GM18861 (cell line): ENCODE results near the gene ATP11A.

Experiments used
- ATAC-seq: cut with Tn5 transposase; IDR thresholded peaks from one replicate; pipeline ENCODE4 v1.9.1; 2021; ENCODE audit not compliant: unreplicated experiment

Gene ATP11A

DNA sequence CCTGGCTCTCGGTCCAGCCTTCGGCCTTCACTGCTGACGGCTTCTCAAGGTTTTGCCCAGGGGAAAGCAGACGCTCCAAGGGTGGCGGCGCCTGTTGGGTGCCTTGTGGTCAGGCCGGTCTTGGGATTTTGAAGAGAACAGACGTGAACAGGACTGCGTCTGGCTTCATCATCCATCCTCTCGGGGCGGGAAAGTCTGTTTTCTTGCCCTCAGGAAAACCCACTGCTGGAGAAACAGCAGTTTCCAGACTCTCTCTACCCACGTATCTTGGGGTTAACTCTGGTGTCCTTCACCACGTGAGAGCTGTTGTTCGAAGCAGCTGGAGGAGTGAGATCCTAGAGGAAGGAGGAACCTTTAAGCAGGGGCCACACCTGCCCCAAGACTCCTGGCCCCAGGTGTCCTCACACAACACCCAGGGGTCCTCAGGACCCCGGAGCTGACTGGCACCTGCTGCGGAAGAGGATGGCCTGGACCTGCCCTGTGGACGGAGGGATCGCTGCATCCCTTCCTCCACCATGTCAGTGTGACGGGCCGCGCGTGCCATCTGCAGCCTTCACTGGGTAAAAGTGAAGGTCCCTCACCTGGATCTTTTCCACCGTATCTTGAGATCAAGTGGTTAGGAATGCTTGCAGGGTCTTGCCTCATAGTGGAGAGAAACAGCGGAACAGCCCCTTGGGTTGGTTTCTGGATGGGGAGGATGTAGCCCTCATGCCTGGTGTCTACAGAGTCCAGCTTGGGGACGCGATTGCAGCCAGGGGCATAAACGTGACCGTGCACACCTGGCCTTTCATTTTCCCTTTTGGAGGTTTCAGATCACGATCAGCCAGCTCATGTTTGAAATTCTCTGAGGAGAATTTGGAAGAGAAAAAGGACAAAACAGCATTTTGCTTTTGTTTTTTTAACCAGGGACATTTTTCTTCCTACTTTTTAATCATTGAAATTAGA, 209.7 kb downstream of the ATP11A start:
- ATAC-seq = no peak

GRCh38 chr13:112900226-112900600, 210.4 kb downstream of the ATP11A start:
- no peak for ATAC-seq

DNA sequence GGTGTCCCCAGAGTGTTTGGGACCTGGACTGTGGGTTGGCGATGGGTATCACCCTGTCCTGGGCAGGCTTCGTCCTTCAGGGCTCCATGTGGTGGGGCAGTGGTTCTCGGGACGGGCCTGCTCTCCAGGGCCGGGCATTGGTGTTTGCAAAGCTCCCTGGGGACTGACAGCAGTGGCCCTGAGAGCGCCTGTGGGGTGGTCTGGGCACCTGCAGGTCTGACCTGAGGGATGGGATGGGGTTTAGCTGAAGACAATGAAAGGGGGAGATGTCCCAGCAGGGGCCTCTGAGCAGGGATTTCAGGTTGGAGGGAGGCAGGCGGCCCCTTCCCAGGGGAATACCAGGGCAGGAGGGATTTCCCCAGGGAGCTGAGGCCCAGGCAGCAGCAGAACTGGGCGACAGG, 210.9 kb downstream of the ATP11A start:
- ATAC-seq = no peak

DNA sequence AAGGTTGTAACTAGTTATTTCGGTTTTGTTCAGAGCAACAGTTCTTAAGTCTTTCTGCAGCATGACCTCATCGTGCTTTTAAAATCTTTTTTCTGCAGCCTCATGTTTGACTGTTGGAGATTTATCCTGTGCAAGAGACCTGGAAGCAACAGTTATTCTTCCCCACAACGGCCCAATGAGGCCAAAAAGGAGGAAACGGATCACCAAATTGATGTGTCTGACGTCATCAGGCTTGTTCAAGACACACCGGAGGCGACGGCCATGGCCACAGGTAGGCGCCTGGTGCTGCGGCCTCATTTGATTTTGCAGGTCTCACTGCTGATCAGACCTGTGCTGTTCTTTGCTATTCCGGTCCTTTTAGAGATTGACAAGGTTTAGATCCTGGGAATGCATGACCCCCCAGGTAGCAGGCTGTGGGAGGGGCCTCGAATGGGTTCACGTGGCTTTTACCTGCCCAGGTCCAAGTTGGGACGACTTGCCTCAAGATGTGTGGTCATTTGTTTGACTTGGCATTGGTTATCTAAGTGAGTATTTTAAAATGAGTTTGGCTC, 212.3 kb downstream of the ATP11A start:
- no peak for ATAC-seq

GRCh38 chr13:112902669-112903068, 212.8 kb downstream of the ATP11A start:
- ATAC-seq = no peak

DNA sequence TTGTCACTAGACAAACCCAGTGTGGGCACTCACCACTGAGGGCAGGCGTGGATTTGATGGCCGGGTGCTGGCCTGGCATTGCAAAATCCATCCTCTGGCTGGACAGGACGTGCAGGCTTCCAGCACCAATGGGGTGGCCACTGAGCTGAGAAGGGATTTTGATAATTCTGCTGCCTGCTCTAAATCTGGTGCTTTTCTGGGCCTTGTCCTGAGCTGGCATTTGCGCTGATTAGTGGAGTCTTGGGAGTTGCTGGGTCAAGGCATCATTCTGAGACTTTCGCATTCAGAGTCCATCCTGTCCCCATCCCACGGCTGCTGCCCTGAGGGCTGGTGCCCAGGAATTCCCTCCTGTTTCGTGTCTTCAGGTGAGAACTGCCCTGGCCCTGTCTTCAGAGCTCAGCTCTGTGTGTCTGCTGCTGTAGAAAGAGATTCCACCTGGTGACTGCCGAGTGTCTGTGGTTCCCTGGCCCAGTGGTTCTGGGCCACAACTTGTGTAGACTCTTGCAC, 213.3 kb downstream of the ATP11A start:
- ATAC-seq = no peak

DNA sequence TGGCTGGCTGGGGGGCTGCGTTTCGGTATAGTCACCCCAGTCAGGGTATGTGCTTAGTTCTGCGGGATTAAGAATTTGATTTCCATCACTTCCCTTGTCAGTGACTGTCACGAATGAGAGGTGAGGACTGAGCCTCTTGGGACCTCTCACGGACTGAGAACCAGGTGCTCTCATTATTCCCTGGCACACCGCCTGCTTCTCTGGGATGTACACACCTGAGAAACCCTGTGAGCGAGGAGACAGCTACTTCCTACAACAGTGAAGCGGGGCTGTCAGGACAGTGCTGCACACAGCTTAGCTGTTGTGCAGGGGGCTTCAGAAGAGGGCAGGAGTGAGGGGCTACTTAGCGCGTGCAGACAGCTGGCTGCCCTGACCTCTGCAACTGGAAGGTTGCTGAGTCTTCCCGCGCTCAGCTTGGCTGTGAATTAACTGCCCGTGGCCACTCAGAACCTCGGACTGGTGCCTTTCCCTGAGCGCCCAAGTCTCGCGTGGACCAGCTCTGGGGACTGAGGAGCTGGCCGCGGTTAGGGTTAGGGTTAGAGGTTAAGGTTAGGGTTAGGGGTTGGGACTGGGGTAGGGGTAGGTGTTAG, 213.9 kb downstream of the ATP11A start:
- ATAC-seq = no peak

- ATAC-seq = no peak
These were observed 214.7 kb downstream of the ATP11A start for GRCh38 chr13:112904436-112904960.

- no peak for ATAC-seq
These were observed 215.2 kb downstream of the ATP11A start for GRCh38 chr13:112905086-112905485.

DNA sequence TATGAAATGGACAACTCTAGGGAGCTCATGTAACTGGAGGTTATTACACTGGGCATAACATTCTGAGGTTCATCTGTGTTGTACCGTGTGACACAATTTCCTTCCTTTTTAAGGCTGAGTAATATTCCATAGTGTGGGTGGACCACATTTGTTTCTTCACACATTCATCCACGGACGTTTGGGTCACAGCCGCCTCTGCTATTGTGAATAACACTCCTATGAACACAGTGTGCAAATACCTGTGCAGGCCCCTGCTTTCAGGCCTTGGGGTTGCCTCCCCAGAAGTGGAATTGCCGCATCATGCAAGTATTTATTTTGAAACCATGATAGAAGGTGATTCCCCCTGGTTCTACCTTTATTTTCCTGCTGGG, 215.8 kb downstream of the ATP11A start:
- no peak for ATAC-seq

- ATAC-seq = no peak
These were observed 216.3 kb downstream of the ATP11A start for GRCh38 chr13:112905990-112906641.

- no peak for ATAC-seq
These were observed 217.4 kb downstream of the ATP11A start for GRCh38 chr13:112907286-112907685.

DNA sequence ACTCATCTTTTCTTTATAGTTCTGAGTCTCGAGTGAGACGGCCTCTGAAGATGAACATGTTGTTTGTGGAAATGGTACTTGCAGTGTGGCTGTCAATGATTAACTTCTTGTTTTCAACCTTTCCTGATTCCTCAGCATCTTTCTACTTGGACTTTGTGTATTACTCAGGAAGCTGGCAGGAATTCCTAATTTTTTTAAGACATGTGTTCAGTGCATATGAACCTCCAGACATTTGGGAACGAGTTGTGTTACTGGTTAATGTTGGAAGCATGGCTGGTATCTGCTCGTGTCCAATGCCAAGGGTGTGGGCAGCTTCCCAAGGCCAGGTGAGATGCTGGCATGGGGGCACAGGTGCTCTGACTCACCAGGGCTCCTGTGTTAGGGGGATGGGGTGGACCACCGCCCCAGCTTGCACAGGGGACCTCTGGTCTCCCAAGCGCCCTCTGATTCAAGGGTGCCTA, 218.1 kb downstream of the ATP11A start:
- ATAC-seq = no peak

DNA sequence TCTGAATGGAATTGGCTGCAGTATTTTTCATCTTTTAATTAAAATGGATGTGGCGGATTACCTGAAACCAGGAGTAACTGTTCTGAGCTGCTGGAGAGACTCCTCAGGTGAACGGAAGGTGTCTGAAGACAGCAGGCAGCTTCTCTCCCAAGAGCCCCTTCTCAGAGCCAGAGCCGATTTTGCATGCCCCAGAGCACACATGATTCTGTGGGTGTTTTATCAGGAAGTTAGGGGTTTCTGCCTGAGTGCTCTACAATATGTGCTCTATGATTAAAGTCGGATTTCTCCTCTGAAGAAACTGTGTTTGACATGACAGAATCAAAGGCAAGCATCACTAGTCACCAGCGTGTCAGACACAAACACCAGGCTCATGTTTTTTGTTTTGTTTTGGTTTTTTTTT, 218.5 kb downstream of the ATP11A start:
- no peak for ATAC-seq

DNA sequence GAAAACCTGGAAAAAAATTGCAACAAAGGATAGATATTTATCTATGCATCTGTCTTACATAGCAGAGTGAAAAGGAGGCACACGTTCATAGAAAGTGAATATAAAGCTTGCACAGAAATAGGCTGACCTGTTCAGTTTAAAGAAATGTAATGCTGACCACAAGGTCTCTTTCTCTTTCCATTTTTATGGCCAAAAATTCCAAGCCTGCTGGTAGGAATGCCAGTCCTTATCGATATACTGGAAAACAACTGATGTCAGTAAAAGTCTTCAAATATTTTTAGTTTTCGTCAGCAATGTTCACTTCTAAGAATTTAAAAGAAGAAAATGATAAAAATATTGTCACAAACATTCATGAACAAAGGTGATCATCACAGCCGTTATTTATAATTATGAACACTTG, 220.2 kb downstream of the ATP11A start:
- no peak for ATAC-seq

GRCh38 chr13:112910616-112911280, 220.9 kb downstream of the ATP11A start:
- ATAC-seq = no peak

DNA sequence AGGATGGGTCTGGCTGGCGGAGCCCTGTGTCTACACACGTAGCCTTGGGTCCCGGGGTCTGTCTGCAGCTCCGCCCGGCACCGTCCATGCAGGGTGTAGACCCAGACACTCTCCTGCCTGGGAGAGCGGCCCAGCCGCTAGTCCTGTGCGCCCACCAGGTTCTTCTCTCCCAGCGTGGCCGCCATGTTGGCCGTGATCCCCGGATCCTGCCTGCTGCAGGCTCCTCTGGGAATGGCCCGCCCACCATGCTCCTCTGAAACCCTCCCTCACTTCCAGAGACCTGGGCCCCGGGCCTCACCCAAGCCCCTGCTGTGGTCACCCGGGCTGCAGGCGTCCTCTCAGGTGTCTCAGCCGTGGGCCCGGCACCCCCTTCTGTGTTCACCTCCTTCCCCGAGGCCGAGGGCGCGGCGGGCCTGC, 221.5 kb downstream of the ATP11A start:
- no peak for ATAC-seq

DNA sequence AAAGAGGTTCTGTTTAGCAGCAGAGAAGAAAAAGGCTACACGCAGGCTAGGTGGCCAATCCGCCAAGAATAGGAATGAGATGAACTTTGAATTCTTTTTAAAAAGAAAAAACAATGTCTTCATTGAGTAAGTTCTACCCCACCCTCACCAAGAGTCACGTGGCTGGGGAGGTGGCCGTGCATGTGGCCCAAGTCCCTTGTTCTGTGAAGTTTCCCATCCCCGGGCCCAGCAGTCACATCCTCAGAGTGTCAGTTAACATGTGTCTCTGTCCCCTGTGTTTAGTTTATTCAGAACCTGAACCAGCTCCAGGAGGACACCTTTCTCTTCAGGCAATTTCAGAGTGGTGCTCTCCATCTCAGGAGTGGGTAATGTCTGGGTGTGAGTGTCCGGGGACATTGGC, 222.0 kb downstream of the ATP11A start:
- ATAC-seq = no peak

GRCh38 chr13:112912726-112913440, 223.0 kb downstream of the ATP11A start:
- no peak for ATAC-seq

GRCh38 chr13:112916296-112916695, 226.5 kb downstream of the ATP11A start:
- ATAC-seq = no peak
